HG02759 (cell line): ENCODE data around the gene CSGALNACT2.

Experiments
- ATAC-seq: cut with Tn5 transposase; IDR thresholded peaks from one replicate; pipeline ENCODE4 v1.9.1; 2021; ENCODE audit warnings: mild to moderate bottlenecking, moderate library complexity; ENCODE audit not compliant: unreplicated experiment

The CSGALNACT2 gene

DNA sequence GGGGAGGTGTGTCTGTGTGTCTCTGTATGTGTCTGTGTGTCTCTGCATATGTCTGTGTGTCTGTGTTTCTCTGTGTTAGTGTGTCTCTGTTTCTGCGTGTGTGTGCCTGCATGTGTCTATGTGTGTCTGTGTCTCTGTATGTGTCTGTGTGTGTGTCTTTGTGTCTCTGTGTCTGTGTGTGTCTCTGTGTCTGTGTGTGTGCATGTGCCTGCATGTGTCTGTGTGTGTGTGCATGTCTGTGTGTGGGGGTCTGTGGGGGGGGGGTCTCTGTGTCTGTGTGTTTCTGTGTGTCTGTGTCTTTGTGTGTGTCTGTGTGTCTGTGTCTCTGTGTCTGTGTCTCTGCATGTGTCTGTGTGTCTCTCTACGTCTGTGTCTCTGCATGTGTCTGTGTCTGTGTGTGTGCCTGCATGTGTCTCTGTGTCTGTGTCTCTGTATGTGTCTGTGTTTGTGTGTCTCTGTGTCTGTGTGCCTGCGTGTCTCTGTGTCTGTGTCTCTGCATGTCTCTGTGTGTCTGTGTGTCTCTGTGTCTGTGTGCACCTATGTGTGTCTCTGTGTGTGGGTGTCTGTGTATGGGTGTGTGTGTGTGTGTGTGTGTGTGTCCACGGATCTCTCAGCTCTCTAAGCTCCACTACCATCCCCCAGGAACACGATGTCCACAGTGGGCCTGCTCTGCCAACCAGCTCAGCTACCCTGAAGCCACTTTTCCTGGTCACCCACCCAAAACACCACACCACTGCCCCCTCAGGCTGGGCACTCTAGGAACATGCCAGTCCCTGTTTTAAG is 87.0 kb downstream of the CSGALNACT2 start:
- no peak for ATAC-seq

GRCh38 chr10:43225787-43226153 is 87.5 kb downstream of the CSGALNACT2 start:
- ATAC-seq = no peak

GRCh38 chr10:43226441-43226840 is 88.2 kb downstream of the CSGALNACT2 start:
- ATAC-seq = no peak

DNA sequence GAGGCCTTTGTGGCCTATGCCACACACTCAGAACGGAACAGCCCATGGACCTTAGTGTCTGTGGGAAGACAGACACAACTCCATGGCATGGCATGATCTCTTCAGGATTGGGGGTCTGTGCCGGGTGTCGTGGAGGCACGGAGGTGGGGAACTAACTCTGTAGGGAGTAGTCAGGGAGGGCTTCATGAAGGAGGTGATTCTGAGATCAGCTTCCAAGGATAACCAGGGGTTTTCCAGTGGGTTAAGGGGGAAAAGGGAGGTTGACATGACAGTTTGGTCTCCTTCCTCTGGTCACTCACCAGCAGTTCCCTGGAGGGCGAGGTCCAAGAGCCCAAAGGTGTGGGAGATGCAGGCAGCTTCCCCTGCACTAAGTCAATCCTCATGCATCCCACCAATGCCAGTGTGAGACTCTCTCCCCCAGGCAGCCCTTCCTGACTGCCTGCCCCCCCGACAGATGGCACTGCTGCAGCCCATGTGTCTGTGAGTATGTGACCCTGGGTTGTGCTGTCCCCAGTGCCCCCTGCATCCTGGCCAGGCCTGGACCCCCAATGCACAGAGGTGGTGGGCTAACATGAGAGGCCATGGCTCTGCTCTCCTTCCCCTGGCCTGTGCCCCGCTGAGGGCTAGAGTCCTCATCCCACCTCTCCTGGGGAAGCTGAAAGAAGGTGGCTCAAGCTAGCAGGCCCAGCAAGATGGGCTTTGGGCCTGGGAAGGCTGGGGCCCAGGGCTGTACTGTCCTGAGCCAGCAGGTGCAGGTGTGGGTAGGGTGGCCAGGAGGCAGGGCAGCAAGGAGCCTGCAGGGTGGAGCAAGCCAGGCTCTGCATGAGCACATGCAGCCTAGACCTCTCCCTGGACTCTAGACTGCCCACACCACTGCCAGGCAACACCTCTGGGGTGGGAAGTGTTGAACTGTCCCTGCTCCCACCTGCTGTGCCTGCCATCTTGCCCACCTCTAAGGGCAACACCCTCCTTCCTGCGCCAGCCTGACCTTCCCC is 88.9 kb downstream of the CSGALNACT2 start:
- ATAC-seq = no peak

GRCh38 chr10:43227911-43228782 is 89.9 kb downstream of the CSGALNACT2 start:
- ATAC-seq = no peak

- ATAC-seq = no peak
Observed at GRCh38 chr10:43228783-43229207, 90.5 kb downstream of the CSGALNACT2 start.

DNA sequence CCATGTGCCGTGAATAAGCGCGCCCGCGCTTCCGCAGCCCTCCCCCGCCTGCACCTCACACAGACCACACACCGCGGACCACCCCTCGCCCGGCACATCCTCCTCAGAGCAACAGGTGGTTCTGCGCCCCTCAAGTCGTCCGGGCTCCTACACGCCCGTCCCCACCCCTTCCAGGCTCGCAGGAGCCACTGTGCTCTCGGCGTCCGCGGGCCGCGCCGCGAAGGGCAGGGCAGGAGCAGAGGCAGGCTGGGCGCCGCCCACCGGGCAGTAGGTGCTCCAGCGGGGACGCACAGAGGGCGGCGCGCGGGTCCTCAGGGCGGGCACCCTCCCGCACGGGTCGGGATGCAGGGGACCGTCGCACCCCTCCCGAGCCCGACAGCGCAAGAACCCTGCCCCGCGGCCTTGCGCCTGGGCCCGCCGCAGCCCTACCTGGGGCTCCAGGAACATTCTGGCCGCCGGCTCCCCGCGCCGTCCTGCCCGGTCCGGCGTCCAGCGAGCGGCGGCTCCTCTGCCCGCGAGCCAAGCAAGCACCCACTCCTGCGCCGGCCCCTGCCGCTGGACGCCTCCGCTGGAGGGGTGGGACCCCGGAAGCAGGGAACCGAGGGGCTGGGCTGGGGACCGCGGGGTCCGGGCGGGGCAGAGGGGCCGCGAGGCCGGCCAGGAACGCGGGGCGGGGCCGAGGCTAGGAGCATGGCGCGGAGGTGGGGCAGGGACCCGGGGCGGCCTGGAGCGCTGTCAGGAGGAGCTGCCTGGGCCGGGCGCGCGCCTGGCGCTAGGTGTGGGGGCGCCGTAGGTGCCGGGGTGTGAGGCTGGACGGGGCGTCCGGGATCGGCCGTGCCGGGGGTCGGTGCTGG is 91.2 kb downstream of the CSGALNACT2 start:
- no peak for ATAC-seq

- ATAC-seq = no peak
Observed at GRCh38 chr10:43230101-43230908, 92.1 kb downstream of the CSGALNACT2 start.

DNA sequence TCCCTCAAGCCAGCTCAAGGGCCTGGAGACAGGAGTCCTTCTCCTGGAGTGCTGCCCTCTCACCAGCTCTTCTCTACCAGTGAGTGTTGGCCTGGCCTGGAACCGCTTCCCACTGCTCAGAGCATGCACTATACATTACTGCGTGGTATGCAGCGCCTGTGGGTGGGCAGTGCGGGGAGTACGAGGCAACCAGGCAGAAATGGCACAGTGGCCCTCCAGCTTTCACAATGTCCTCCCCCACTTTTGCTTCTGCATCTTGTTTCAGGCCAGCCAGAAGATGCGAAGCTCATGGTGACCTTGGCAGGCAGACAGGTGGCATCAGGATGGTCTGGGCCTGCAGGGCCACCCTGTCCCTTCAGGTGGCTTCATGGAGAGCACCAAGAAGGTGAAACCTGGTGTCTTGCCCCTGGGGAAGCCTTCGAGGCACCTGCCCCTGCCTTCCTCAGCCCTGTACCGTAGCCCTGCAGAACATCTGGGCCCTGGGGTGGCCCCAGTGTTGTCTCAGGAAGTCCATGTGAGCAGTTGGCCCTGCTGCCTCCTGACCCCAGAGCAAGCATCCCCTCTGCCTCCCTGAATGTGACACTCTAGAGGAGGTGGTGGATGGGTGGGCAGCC is 92.8 kb downstream of the CSGALNACT2 start:
- no peak for ATAC-seq

DNA sequence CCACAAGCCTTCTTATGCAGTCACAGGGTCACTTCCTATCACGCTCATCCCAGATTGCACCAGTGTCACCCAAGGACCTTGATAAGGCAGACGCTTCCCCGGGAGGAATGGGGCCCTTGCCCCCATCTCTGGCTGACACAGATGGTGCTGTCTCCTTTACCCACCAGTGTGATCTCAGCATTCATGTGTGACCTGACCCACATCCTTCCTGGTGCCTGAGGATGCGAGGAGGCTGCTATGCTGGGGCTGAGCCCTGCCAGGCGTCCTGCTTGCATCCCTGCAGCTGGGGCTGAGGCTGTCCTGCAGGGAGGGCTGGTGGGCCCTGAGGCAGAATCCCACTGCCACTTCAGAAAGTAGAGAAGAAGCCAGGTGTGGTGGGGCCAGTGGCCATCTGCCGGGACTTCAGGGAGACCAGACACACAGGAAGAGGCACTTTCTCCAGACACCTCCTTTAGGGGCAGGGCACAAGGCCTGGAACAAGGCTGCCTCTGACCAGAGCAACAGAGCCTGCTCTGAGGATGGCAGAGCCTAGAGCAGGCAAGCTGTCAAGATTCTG is 93.4 kb downstream of the CSGALNACT2 start:
- ATAC-seq = no peak

DNA sequence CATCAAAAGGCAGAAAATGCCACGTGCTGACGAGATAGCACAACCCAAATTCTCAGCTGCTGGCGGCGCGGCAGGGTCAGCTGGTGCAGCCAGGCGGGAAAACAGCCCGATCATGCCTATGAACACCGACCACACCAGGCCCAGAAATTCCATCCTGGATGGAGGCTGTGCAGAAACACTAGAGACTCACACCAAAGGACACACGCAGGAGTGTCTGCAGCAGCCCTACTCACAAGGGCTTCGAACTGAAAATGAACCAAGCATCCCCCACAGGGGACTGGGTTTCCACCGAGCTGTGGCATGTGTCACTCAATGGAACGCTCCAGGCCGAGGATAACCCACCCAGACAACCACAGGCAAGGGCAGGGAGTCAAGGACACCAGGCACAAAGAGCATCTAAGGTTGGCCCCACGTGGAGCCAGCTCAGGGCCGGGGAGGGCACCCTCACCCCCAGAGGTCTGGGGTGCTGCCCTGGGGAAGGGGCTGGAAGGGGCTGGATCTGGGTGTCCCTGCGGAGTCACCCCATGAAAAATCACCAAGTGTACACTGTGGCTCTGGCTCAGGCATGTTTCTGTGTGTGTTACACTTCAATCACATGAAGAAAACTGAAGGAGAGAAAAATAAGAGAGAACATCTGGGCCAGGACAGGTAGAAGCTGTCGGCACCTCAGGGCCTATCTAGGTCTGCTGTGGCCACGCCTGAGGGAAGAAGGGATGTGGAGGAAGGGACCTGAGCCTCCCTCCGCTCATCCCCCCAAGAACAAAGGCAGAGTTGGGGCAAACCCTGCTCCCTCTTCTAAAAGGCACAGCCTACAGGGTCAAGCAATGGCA is 95.6 kb downstream of the CSGALNACT2 start:
- ATAC-seq = no peak

DNA sequence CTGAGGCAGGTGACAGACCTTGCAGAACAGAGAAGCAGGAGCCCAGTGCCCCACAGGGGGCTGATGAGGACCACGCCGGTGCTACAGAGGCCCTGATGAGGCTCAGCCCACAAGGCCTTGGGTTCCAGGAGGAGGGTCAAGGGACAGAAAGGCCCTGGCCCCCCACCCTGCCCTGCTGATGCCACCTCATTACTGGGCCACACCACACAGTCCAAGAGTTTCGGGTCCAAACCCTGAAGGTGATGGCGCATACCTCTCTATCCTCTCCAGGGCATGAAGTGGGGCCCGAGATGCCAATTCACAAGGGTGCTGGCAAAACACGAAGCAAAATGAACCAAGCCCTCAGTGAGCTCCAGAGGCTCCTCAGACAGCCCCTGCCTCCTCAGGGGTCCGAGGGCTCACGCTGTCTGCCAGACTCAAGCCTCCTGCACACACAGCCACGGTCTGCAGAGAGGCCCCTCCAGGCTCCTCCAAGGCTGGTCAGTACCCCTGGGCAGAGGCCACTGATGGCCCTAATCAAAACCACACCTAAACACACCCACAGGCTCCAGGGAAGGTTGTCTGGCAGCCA is 96.3 kb downstream of the CSGALNACT2 start:
- no peak for ATAC-seq
